Adrenal gland (tissue), 5 donors: ENCODE data around the gene FAM120B.

Experiments used
- POLR2A ChIP-seq, 2 donors: fragments of 450-650 bp; IDR thresholded peaks; one replicate each; pipeline ENCODE4 v1.6.1; 2017; ENCODE audit warnings: antibody characterized with exemption in 2 of 2, mild to moderate bottlenecking in 2 of 2, moderate library complexity in 1 of 2
- TF ChIP-seq, protein P1 (sequence below), 6 experiments: fragments of 450-650 bp in 4 of 6; fragments of 200-600 bp in 2 of 6; sonication (generic) in 1 of 6; IDR thresholded peaks; 1 replicate in 5 of 6; 2 replicates in 1 of 6; pipeline versions ENCODE4 v1.5.1 to v1.8.0; 2016 to 2021; ENCODE audit warnings: antibody characterized with exemption in 6 of 6, mild to moderate bottlenecking in 2 of 6, moderate library complexity in 1 of 6
- donor health status: DM: no; HTN: no; CAD: no.

GRCh38 chr6:170374571-170375444, 68.2 kb downstream of the FAM120B start:
- no peak for TF ChIP-seq POLR2A (IDR thresholded peaks at IDR 0.05)
- TF ChIP-seq, protein P1, sequence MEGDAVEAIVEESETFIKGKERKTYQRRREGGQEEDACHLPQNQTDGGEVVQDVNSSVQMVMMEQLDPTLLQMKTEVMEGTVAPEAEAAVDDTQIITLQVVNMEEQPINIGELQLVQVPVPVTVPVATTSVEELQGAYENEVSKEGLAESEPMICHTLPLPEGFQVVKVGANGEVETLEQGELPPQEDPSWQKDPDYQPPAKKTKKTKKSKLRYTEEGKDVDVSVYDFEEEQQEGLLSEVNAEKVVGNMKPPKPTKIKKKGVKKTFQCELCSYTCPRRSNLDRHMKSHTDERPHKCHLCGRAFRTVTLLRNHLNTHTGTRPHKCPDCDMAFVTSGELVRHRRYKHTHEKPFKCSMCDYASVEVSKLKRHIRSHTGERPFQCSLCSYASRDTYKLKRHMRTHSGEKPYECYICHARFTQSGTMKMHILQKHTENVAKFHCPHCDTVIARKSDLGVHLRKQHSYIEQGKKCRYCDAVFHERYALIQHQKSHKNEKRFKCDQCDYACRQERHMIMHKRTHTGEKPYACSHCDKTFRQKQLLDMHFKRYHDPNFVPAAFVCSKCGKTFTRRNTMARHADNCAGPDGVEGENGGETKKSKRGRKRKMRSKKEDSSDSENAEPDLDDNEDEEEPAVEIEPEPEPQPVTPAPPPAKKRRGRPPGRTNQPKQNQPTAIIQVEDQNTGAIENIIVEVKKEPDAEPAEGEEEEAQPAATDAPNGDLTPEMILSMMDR (IDR thresholded peaks at IDR 0.05) = no peak
